CD4-positive, CD25-positive, alpha-beta regulatory T cell (primary cell): Measurements from ENCODE around the gene TMEM259. TPM values are rescaled to one million over a fixed set of nuclear protein-coding genes. Genes with fewer than 3 reads are reported as not detected.
A peak's percentile ranks its signal among the peaks of the same experiment; 100 is the strongest.

Experiments
- ATAC-seq, 2 donors: fragments of 150-1000 bp; cut with Tn5 transposase; one replicate each; pipeline ENCODE4 v1.10.0; 2021; ENCODE audit warnings: low read depth in 2 of 2, moderate number of reproducible peaks in 2 of 2, moderate library complexity in 1 of 2
- DNase-seq, 3 donors: peaks; one replicate each; pipeline versions ENCODE4 v3.0.0 to v3.0.0-alpha.2; 2012 to 2022; ENCODE audit warnings: mixed read lengths in 1 of 3
- H3K27ac ChIP-seq: one replicate; pipeline ENCODE4 v1.7.0; 2013; ENCODE audit warnings: mild to moderate bottlenecking, low read length; ENCODE audit not compliant: insufficient read depth, poor library complexity, severe bottlenecking
- H3K27me3 ChIP-seq: one replicate; pipeline ENCODE4 v1.7.0; 2013; ENCODE audit warnings: low read length; ENCODE audit not compliant: control insufficient read depth, insufficient read depth
- H3K36me3 ChIP-seq: one replicate; pipeline ENCODE4 v1.7.0; 2013; ENCODE audit warnings: mild to moderate bottlenecking, low read length, moderate library complexity; ENCODE audit not compliant: control insufficient read depth, insufficient read depth
- H3K4me1 ChIP-seq: 2 replicates; pipeline ENCODE4 v1.7.0; 2013; ENCODE audit warnings: mild to moderate bottlenecking, low read length; ENCODE audit not compliant: insufficient read depth, control insufficient read depth, poor library complexity, severe bottlenecking
- H3K4me3 ChIP-seq: one replicate; pipeline ENCODE4 v1.7.0; 2013; ENCODE audit warnings: low read depth, mild to moderate bottlenecking, low read length, moderate library complexity
- H3K9me3 ChIP-seq, 2 experiments: 1 replicate in 1 of 2; 2 replicates in 1 of 2; pipeline ENCODE4 v1.7.0; 2013; ENCODE audit warnings: low read length in 2 of 2, mild to moderate bottlenecking in 1 of 2, moderate library complexity in 1 of 2; ENCODE audit not compliant: control insufficient read depth in 2 of 2
- H3K27ac Mint-ChIP-seq, 3 donors: one replicate each; pipeline ENCODE4 v1.8.0; 2020 to 2022; ENCODE audit warnings: mild to moderate bottlenecking in 3 of 3, mixed read lengths in 3 of 3, moderate library complexity in 2 of 3
- H3K27me3 Mint-ChIP-seq: one replicate; pipeline ENCODE4 v1.8.0; 2022; ENCODE audit warnings: mild to moderate bottlenecking, mixed read lengths
- H3K36me3 Mint-ChIP-seq: one replicate; pipeline ENCODE4 v1.8.0; 2020; ENCODE audit warnings: mixed read lengths
- H3K4me1 Mint-ChIP-seq, 4 donors: one replicate each; pipeline ENCODE4 v1.8.0; 2020 to 2022; ENCODE audit warnings: mixed read lengths in 4 of 4, mild to moderate bottlenecking in 1 of 4
- H3K4me3 Mint-ChIP-seq, 4 donors: one replicate each; pipeline ENCODE4 v1.8.0; 2020 to 2022; ENCODE audit warnings: mild to moderate bottlenecking in 4 of 4, mixed read lengths in 4 of 4, moderate library complexity in 3 of 4
- H3K9me3 Mint-ChIP-seq, 7 donors: one replicate each; pipeline ENCODE4 v1.8.0; 2020 to 2022; ENCODE audit warnings: mixed read lengths in 7 of 7, mild to moderate bottlenecking in 3 of 7, moderate library complexity in 2 of 7
- polyA plus RNA-seq, 4 donors: library from polyadenylated mRNA; unstranded; fragments of 300-500 nt; fragmentation: Illumina TruSeq; gene quantifications; one replicate each; pipeline ENCODE4 v1.2.3, GENCODE V29; 2021
- total RNA-seq: library from RNA; stranded (reverse); gene quantifications from one replicate; pipeline ENCODE4 v1.2.3, GENCODE V29; 2022

Gene TMEM259
- total and polyA plus RNA-seq, 5 donors from 2014 or later: 51.6 to 339 (median 55.1) TPM

DNA sequence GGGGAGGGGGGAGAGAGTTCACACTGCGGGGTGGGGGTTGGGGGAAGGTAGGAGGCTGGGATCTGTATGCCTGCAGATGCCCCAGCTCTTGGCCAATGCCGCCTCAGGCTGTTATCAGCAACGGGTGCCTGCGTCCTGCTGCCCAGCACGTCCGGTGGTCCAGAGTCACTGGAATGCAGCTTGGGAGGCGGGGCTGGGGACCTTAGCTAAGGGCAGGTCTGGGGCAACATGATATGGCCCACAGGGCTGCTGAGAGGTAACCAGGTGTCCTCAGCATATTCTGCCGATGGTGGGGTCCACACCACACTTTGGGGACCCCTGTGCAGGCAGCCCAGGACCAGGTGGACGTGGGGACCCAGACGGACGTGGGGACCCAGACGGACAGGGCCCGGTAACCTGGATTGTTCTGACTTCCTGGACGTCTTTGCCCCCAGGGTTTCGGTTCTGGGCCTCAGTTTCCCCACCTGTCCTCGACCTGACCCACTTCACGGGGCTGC is 45.4 kb upstream of the TMEM259 start:
- Histone ChIP-seq H3K36me3 (peaks cover 5% of the 10 kb centered on the region), H3K27me3 (no peaks in the 10 kb centered on the region), H3K4me1 (peaks cover 58% of the 10 kb centered on the region), H3K9me3 (no peaks in the 10 kb centered on the region), H3K27ac (peak overlapping the region; percentile 96), H3K4me3 (no peak overlapping the region)
- DNase-seq (no peak), ATAC-seq (no peak)
- peaks cover 0 to 2% (median 0%) of the 10 kb centered on the region in 7 donors for H3K9me3 Mint-ChIP-seq
- H3K4me3 Mint-ChIP-seq: peak overlapping the region; percentile 83 to 99 (median 87)
- peak overlapping the region in 2 of 3 donors; percentile 60 to 71 for H3K27ac Mint-ChIP-seq
- peaks cover 0 to 52% (median 15%) of the 10 kb centered on the region in 4 donors for H3K4me1 Mint-ChIP-seq
- peaks cover 10% of the 10 kb centered on the region for H3K36me3 Mint-ChIP-seq
- no peaks in the 10 kb centered on the region for H3K27me3 Mint-ChIP-seq

- Histone ChIP-seq H3K27ac (peak overlapping the region; percentile 96), H3K27me3 (no peaks in the 10 kb centered on the region), H3K36me3 (peaks cover 2% of the 10 kb centered on the region), H3K4me3 (no peak overlapping the region), H3K4me1 (peaks cover 53% of the 10 kb centered on the region), H3K9me3 (no peaks in the 10 kb centered on the region)
- H3K27ac Mint-ChIP-seq: peak overlapping the region in 2 of 3 donors; percentile 36 to 60
- H3K36me3 Mint-ChIP-seq: peaks cover 10% of the 10 kb centered on the region
- H3K9me3 Mint-ChIP-seq: peaks cover 0 to 2% (median 0%) of the 10 kb centered on the region in 7 donors
- no peaks in the 10 kb centered on the region for H3K27me3 Mint-ChIP-seq
- DNase-seq (no peak), ATAC-seq (no peak)
- H3K4me3 Mint-ChIP-seq: peak overlapping the region; percentile 71 to 99 (median 82)
- peaks cover 0 to 51% (median 15%) of the 10 kb centered on the region in 4 donors for H3K4me1 Mint-ChIP-seq
Observed at GRCh38 chr19:1065606-1066109, 44.7 kb upstream of the TMEM259 start.

DNA sequence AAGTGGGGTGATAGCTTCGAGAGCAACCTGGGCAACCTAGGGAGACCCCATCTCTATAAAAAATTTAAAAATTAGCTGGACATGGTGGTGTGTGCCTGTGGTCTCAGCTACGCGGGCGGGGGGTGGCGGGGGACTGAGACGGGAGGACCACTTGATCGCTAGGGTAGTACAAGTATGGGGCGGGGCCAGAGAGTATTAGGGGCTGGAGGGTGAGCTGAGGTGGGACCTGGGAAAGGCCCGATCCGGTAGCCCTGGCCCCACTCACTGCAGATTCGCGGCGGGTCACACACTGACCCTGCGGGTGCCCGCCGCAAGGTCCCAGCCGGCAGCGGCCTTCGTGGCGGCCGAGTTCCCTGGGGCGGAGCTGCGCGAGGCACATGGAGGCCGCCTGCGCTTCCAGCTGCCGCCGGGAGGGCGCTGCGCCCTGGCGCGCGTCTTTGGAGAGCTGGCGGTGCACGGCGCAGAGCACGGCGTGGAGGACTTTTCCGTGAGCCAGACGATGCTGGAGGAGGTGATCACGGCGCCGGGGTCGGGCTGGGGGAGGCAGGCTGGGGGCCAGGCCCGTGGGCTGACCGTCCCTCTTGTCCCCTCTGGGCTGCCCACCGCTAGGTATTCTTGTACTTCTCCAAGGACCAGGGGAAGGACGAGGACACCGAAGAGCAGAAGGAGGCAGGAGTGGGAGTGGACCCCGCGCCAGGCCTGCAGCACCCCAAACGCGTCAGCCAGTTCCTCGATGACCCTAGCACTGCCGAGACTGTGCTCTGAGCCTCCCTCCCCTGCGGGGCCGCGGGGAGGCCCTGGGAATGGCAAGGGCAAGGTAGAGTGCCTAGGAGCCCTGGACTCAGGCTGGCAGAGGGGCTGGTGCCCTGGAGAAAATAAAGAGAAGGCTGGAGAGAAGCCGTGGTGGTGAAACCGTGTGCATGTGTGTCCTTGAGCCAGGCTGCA is 44.0 kb upstream of the TMEM259 start:
- Histone ChIP-seq H3K36me3 (no peaks in the 10 kb centered on the region), H3K27me3 (no peaks in the 10 kb centered on the region), H3K4me3 (no peak overlapping the region), H3K9me3 (no peaks in the 10 kb centered on the region), H3K27ac (peak overlapping the region; percentile 33), H3K4me1 (peaks cover 47% of the 10 kb centered on the region)
- ATAC-seq (peak; percentile 27 to 42), DNase-seq (peak in 2 of 3 donors; percentile 73 to 86)
- peak overlapping the region; percentile 71 to 99 (median 81) for H3K4me3 Mint-ChIP-seq
- H3K27me3 Mint-ChIP-seq: no peaks in the 10 kb centered on the region
- peak overlapping the region in 2 of 3 donors; percentile 51 to 69 for H3K27ac Mint-ChIP-seq
- H3K4me1 Mint-ChIP-seq: peaks cover 0 to 44% (median 15%) of the 10 kb centered on the region in 4 donors
- peaks cover 10% of the 10 kb centered on the region for H3K36me3 Mint-ChIP-seq
- peaks cover 0 to 2% (median 0%) of the 10 kb centered on the region in 7 donors for H3K9me3 Mint-ChIP-seq

DNA sequence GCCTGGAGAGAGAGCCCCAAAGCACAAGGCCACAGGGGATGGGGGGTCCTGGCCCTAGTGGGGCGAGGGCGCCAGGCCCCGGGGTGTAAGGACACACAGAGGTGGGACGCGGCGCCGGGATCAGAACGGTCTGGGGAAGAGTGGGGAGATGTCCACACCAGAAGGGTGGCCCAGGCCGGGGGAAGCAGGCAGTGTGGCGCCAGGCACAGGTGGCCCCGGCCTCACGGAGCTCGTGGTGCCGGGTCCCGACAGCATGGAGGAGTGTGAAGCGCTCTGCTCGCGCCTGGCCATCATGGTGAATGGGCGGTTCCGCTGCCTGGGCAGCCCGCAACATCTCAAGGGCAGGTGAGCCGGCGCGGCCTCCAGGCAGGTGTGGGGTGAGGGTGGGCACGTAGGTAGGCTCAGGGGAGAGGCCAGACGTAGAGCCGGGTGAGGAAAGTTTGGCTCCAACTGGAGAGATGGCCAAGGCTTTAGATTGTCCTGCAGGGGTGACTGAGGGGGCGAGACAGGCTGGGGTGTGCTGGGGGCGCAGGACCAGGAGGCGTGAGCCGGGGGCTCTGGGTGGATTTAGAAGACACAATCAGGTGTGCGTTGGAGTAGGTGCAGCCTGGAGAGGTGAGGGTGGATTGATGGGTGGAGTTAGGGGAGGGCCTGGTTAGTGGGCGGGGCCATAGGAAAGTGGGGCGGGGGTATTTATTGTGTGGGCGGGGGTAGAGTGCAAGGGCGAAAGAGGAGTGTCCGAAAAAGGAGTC is 43.2 kb upstream of the TMEM259 start:
- Histone ChIP-seq H3K9me3 (no peaks in the 10 kb centered on the region), H3K36me3 (no peaks in the 10 kb centered on the region), H3K27me3 (no peaks in the 10 kb centered on the region), H3K27ac (peak overlapping the region; percentile 33), H3K4me1 (peaks cover 39% of the 10 kb centered on the region), H3K4me3 (no peak overlapping the region)
- no peak for DNase-seq
- no peak for ATAC-seq
- Mint-ChIP-seq H3K4me1 (peaks cover 0 to 37% (median 15%) of the 10 kb centered on the region in 4 donors), H3K27ac (peak overlapping the region in 1 of 3 donors; percentile 69), H3K36me3 (peaks cover 6% of the 10 kb centered on the region), H3K9me3 (peaks cover 0 to 1% (median 0%) of the 10 kb centered on the region in 7 donors), H3K27me3 (no peaks in the 10 kb centered on the region), H3K4me3 (peak overlapping the region in 3 of 4 donors; percentile 27 to 99 (median 62))

DNA sequence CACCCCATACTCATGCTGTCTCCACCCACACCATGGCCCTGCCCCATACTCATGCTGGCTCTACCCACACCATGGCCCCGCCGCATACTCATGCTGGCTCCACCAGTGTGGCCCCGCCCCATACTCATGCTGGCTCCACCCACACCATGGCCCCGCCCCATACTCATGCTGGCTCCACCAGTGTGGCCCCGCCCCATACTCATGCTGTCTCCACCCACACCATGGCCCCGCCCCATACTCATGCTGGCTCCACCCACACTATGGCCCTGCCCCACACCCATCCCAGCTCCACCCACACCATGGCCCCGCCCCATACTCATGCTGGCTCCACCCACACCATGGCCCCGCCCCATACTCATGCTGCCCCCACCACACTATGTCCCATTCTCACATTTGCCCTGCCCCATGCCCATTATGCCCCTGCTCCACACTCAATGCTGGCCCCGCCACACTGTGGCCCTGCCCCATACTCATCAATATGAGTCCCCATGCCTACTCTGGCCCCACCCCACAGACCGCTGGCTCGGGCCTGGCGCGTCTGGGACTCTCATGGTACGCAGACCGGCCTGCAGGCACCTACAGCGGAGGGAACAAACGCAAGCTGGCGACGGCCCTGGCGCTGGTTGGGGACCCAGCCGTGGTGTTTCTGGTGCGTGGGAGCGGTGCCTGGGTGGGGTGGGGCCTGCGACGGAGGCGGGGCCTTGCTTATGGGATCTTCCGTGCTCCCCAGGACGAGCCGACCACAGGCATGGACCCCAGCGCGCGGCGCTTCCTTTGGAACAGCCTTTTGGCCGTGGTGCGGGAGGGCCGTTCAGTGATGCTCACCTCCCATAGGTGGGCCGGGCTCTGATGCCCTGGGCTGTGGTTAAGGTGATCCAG is 42.3 kb upstream of the TMEM259 start:
- Histone ChIP-seq H3K4me3 (no peak overlapping the region), H3K9me3 (no peaks in the 10 kb centered on the region), H3K36me3 (peaks cover 2% of the 10 kb centered on the region), H3K27me3 (no peaks in the 10 kb centered on the region), H3K4me1 (peaks cover 31% of the 10 kb centered on the region), H3K27ac (peak overlapping the region; percentile 33)
- no peak for ATAC-seq
- Mint-ChIP-seq H3K4me1 (peaks cover 0 to 34% (median 14%) of the 10 kb centered on the region in 4 donors), H3K4me3 (no peak overlapping the region), H3K36me3 (no peaks in the 10 kb centered on the region), H3K9me3 (peaks cover 0 to 1% (median 0%) of the 10 kb centered on the region in 7 donors), H3K27ac (no peak overlapping the region), H3K27me3 (no peaks in the 10 kb centered on the region)
- DNase-seq: peak; percentile 51 to 61 (median 60)

DNA sequence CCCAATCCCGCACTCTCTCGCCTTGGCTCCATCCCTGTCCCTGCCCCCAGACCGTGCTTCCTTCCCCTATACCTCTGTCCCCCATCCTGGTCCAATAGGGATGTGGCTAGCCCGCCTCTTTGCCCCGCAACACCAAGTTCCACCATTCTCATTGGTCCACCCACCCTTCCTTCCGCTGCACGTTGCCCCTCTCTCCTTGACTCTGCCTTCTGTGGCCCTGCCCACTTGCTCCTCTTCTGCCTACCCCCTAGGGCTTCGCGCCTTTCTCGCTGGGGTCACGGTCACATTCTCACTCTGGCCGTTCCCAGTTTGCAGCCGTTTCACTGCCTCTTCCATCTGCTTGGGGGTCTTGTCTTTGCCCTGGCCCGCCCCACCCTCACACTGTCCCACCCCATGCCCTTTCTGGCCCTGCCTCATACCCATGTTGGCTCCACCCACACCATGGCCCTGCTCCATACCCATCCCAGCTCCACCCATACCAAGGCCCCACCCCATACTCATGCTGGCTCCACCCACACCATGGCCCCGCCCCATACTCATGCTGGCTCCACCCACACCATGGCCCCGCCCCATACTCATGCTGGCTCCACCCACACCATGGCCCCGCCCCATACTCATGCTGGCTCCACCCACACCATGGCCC is 41.6 kb upstream of the TMEM259 start:
- peaks cover 37% of the 10 kb centered on the region for H3K4me1 ChIP-seq
- ATAC-seq: no peak
- H3K4me3 ChIP-seq: no peak overlapping the region
- Mint-ChIP-seq H3K27me3 (no peaks in the 10 kb centered on the region), H3K36me3 (peaks cover under 1% of the 10 kb centered on the region), H3K9me3 (peaks cover 0 to 1% (median 0%) of the 10 kb centered on the region in 7 donors), H3K4me3 (no peak overlapping the region), H3K27ac (peak overlapping the region in 1 of 3 donors; percentile 71), H3K4me1 (peaks cover under 1 to 41% (median 21%) of the 10 kb centered on the region in 4 donors)
- H3K27ac ChIP-seq: no peak overlapping the region
- DNase-seq: peak in 1 of 3 donors; percentile 1
- no peaks in the 10 kb centered on the region for H3K9me3 ChIP-seq
- H3K36me3 ChIP-seq: peaks cover 2% of the 10 kb centered on the region
- no peaks in the 10 kb centered on the region for H3K27me3 ChIP-seq
